Fibroblast of lung (primary cell): ENCODE measurements around the gene CSTF2T. TPM values are rescaled to one million over a fixed set of nuclear protein-coding genes. Genes with fewer than 3 reads are reported as not detected.

ENCODE experiments used
- DNase-seq, 2 donors: peaks; one replicate each; pipeline versions ENCODE4 v3.0.0 to v3.0.0-alpha.2; 2010; ENCODE audit warnings: low read depth in 2 of 2
- H2AFZ ChIP-seq: 2 replicates; pipeline ENCODE4 v1.5.1; 2012; ENCODE audit warnings: low read length, control low read depth, inconsistent platforms
- H3K27ac ChIP-seq: 2 replicates; pipeline ENCODE4 v1.5.1; 2011; ENCODE audit warnings: low read length, control low read depth; ENCODE audit not compliant: insufficient read depth
- H3K27me3 ChIP-seq: 2 replicates; pipeline ENCODE4 v1.5.1; 2011; ENCODE audit warnings: mild to moderate bottlenecking, low read length; ENCODE audit not compliant: control insufficient read depth, insufficient read depth
- H3K36me3 ChIP-seq: 2 replicates; pipeline ENCODE4 v1.5.1; 2011; ENCODE audit warnings: low read length; ENCODE audit not compliant: control insufficient read depth, insufficient read depth
- H3K4me1 ChIP-seq: 2 replicates; pipeline ENCODE4 v1.5.1; 2011; ENCODE audit warnings: low read length; ENCODE audit not compliant: control insufficient read depth, insufficient read depth; ENCODE audit errors: extremely low read depth
- H3K4me2 ChIP-seq: 2 replicates; pipeline ENCODE4 v1.5.1; 2011; ENCODE audit warnings: low read length, control low read depth; ENCODE audit not compliant: insufficient read depth; ENCODE audit errors: extremely low read depth
- H3K4me3 ChIP-seq, 4 experiments: fragments of 200-600 bp in 1 of 4; sonication (generic) in 1 of 4; replicated peaks in 1 of 4; 2 replicates each; pipeline ENCODE4 v1.5.1; 2011 to 2016; ENCODE audit warnings: low read length in 4 of 4, low read depth in 3 of 4, mild to moderate bottlenecking in 3 of 4, control low read depth in 2 of 4, inconsistent platforms in 1 of 4, mixed read lengths in 1 of 4; ENCODE audit not compliant: insufficient read depth in 1 of 4; ENCODE audit errors: control extremely low read depth in 1 of 4
- H3K79me2 ChIP-seq: 2 replicates; pipeline ENCODE4 v1.5.1; 2012; ENCODE audit warnings: mild to moderate bottlenecking, low read length, inconsistent platforms; ENCODE audit not compliant: control insufficient read depth, insufficient read depth
- H3K9ac ChIP-seq: 2 replicates; pipeline ENCODE4 v1.5.1; 2011; ENCODE audit warnings: mild to moderate bottlenecking, low read length, control low read depth; ENCODE audit not compliant: insufficient read depth
- H3K9me3 ChIP-seq: 2 replicates; pipeline ENCODE4 v1.5.1; 2012; ENCODE audit warnings: low read depth, low read length; ENCODE audit not compliant: control insufficient read depth, insufficient read depth
- H4K20me1 ChIP-seq: 2 replicates; pipeline ENCODE4 v1.5.1; 2011; ENCODE audit warnings: low read length; ENCODE audit not compliant: control insufficient read depth, insufficient read depth; ENCODE audit errors: extremely low read depth
- EZH2 ChIP-seq: IDR thresholded peaks from 2 replicates; pipeline ENCODE4 v1.5.1; 2012; ENCODE audit warnings: low read length, control low read depth, mild to moderate bottlenecking; ENCODE audit errors: missing control alignments
- polyA plus RNA-seq, 2 donors: library from polyadenylated mRNA; depleted of rRNA in 1 of 2; stranded (reverse) in 1 of 2; unstranded in 1 of 2; fragments of >200 nt; gene quantifications; 2 replicates each; pipeline ENCODE4 v1.2.1, GENCODE V29; 2011 to 2012; ENCODE audit warnings: missing spikeins in 1 of 2
- total RNA-seq: library from RNA; depleted of rRNA; stranded (reverse); fragments of >200 nt; gene quantifications from 2 replicates; pipeline ENCODE4 v1.2.1, GENCODE V29; 2014
- TF ChIP-seq, protein P1 (sequence below), 2 donors: IDR thresholded peaks in 1 of 2; conservative IDR thresholded peaks in 1 of 2; 1 replicate in 1 of 2; 2 replicates in 1 of 2; pipeline ENCODE4 v1.5.1; 2011 to 2012; ENCODE audit warnings: low read length in 2 of 2, control low read depth in 1 of 2, inconsistent platforms in 1 of 2, low read depth in 1 of 2, mild to moderate bottlenecking in 1 of 2

CSTF2T gene
- total and polyA plus RNA-seq, 2 donors (not counting 1 experiment from before 2014, with no cell fraction given), result 5.9 to 14.9 TPM

DNA sequence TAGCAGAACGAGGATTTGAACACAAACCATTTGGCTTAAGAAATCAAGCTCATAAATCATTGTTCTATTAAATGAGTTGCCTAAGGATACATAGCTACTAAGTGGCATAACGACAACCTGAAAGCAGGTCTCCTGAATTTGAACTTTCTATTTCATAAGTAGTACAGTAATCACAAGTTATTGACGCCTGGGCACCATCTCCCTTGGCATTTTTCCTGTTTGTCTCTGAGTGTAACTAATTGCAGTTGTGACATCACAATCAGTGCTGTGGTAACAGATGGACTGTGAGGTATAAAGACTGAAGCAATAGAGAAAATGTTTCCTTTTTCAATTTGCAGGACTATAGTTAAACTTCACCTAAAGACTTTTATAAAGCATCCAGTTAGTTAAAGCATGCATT, 6.4 kb upstream of the CSTF2T start:
- TF ChIP-seq EZH2, result no peak
- TF ChIP-seq, protein P1, sequence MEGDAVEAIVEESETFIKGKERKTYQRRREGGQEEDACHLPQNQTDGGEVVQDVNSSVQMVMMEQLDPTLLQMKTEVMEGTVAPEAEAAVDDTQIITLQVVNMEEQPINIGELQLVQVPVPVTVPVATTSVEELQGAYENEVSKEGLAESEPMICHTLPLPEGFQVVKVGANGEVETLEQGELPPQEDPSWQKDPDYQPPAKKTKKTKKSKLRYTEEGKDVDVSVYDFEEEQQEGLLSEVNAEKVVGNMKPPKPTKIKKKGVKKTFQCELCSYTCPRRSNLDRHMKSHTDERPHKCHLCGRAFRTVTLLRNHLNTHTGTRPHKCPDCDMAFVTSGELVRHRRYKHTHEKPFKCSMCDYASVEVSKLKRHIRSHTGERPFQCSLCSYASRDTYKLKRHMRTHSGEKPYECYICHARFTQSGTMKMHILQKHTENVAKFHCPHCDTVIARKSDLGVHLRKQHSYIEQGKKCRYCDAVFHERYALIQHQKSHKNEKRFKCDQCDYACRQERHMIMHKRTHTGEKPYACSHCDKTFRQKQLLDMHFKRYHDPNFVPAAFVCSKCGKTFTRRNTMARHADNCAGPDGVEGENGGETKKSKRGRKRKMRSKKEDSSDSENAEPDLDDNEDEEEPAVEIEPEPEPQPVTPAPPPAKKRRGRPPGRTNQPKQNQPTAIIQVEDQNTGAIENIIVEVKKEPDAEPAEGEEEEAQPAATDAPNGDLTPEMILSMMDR (conservative IDR thresholded peaks at IDR 0.05 in 1 of 2, IDR thresholded peaks at IDR 0.05 in 1 of 2; ENCODE audit: low read depth in 1 of 2, low read length in 2 of 2), result no peak
- Histone ChIP-seq H3K79me2 (no peaks in the 10 kb centered on the region), H2AFZ (no peak overlapping the region), H3K4me1 (peaks cover 2% of the 10 kb centered on the region), H3K36me3 (no peaks in the 10 kb centered on the region), H3K27me3 (no peaks in the 10 kb centered on the region), H4K20me1 (no peaks in the 10 kb centered on the region), H3K9me3 (no peaks in the 10 kb centered on the region), H3K4me2 (no peak overlapping the region), H3K9ac (no peak overlapping the region), H3K4me3 (no peak overlapping the region), H3K27ac (no peak overlapping the region)
- peak in 1 of 2 donors; percentile 50 for DNase-seq

DNA sequence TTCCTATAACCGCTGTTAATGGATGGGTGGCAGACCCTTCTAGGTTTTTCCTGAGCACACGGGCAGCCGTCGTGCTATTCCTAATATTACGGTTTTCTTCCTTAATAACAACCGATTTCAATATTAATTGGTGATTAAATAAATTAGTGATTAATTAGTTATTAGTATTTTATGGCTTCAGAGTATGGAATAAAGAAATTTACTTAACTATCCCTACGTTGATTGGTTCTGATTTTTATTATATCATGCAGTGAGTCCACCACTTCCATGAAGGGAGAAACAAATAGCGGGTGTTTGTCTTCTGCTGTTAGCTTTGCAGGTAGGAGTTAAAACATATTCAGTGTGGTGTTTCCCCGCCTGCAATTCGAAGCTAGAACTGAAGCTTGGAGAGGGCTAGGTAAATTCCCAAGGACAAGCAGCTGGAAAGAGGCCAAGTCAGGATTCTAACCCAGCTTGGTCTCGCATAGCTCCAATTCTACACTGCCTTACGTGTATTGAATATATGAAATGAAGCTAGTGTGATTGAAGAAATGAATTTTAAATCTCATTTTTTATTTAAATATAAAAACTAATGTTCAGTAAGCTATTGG, 928 bp upstream of the CSTF2T start:
- Histone ChIP-seq H3K4me3 (peak overlapping the region; percentile 68 to 96 (median 85)), H2AFZ (no peak overlapping the region), H3K9me3 (no peaks in the 10 kb centered on the region), H3K4me1 (peaks cover 3% of the 10 kb centered on the region), H3K4me2 (peak overlapping the region; percentile 73), H3K36me3 (no peaks in the 10 kb centered on the region), H3K9ac (peak overlapping the region; percentile 80), H4K20me1 (peaks cover 1% of the 10 kb centered on the region), H3K27ac (peak overlapping the region; percentile 98), H3K27me3 (no peaks in the 10 kb centered on the region), H3K79me2 (peaks cover 25% of the 10 kb centered on the region)
- TF ChIP-seq EZH2, result no peak
- TF ChIP-seq, protein P1 (conservative IDR thresholded peaks at IDR 0.05 in 1 of 2, IDR thresholded peaks at IDR 0.05 in 1 of 2; ENCODE audit: low read depth in 1 of 2, low read length in 2 of 2), result no peak
- peak; percentile 12 to 51 for DNase-seq

DNA sequence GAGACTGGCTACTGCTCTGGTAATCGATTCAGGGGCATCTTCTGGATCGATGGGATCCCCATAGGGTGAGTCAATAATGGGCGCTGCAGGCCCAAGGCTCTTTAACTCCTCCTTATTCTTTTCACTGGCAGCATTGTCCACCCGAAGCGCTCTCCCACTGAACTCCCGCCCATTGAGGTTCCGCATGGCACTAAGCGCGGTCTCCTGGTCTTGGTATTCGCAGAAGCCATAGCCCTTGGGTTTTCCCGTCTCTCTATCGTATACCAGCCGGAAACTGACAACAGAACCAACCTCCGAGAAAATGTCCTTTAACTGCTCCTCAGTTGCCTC, 285 bp downstream of the CSTF2T start:
- Histone ChIP-seq H3K27me3 (no peaks in the 10 kb centered on the region), H3K9ac (peak overlapping the region; percentile 80), H4K20me1 (peaks cover 1% of the 10 kb centered on the region), H3K9me3 (no peaks in the 10 kb centered on the region), H3K79me2 (peaks cover 25% of the 10 kb centered on the region), H3K36me3 (no peaks in the 10 kb centered on the region), H2AFZ (peak overlapping the region; percentile 88), H3K4me3 (peak overlapping the region; percentile 68 to 96 (median 85)), H3K27ac (peak overlapping the region; percentile 98), H3K4me2 (peak overlapping the region; percentile 94), H3K4me1 (peaks cover 3% of the 10 kb centered on the region)
- TF ChIP-seq EZH2, result no peak
- TF ChIP-seq, protein P1 (conservative IDR thresholded peaks at IDR 0.05 in 1 of 2, IDR thresholded peaks at IDR 0.05 in 1 of 2; ENCODE audit: low read depth in 1 of 2, low read length in 2 of 2), result no peak
- DNase-seq, result no peak
